MM.1S (cell line): ENCODE results near the gene RGS4.

ENCODE experiments used
- DNase-seq: peaks from one replicate; pipeline ENCODE4 v3.0.0-alpha.2; 2015
- H2AFZ ChIP-seq: fragments of 300-600 bp; sonication (generic); 2 replicates; pipeline ENCODE4 v1.6.0; 2016; ENCODE audit warnings: antibody characterized with exemption, low read length
- H3F3A ChIP-seq: fragments of 300-600 bp; sonication (generic); 2 replicates; pipeline ENCODE4 v1.6.1; 2016; ENCODE audit warnings: mild to moderate bottlenecking, antibody characterized with exemption, low read length, moderate library complexity, mixed read lengths; ENCODE audit not compliant: insufficient read depth
- H3K27ac ChIP-seq: fragments of 300-600 bp; sonication (generic); 2 replicates; pipeline ENCODE4 v1.5.1; 2016; ENCODE audit warnings: mild to moderate bottlenecking, low read length
- H3K27me3 ChIP-seq: fragments of 300-600 bp; sonication (generic); replicated peaks from 2 replicates; pipeline ENCODE4 v1.6.0; 2016; ENCODE audit warnings: low read length; ENCODE audit not compliant: insufficient read depth
- H3K36me3 ChIP-seq: fragments of 300-600 bp; sonication (generic); replicated peaks from 2 replicates; pipeline ENCODE4 v1.6.1; 2016; ENCODE audit warnings: mild to moderate bottlenecking, low read length, mixed read lengths; ENCODE audit not compliant: insufficient read depth
- H3K4me1 ChIP-seq: fragments of 300-600 bp; sonication (generic); 2 replicates; pipeline ENCODE4 v1.6.1; 2016; ENCODE audit warnings: low read length, mixed read lengths
- H3K4me2 ChIP-seq: fragments of 300-600 bp; sonication (generic); 2 replicates; pipeline ENCODE4 v1.6.0; 2016; ENCODE audit warnings: low read depth, low read length
- H3K4me3 ChIP-seq: fragments of 300-600 bp; sonication (generic); 2 replicates; pipeline ENCODE4 v1.5.1; 2016; ENCODE audit warnings: low read length, mixed read lengths
- H3K79me2 ChIP-seq: fragments of 300-600 bp; sonication (generic); 2 replicates; pipeline ENCODE4 v1.6.1; 2016; ENCODE audit warnings: mixed run types, low read length, mixed read lengths
- H3K9ac ChIP-seq: fragments of 300-600 bp; sonication (generic); 2 replicates; pipeline ENCODE4 v1.6.1; 2016; ENCODE audit warnings: low read length, mixed read lengths
- H3K9me2 ChIP-seq: fragments of 300-600 bp; sonication (generic); replicated peaks from 2 replicates; pipeline ENCODE4 v1.6.1; 2016; ENCODE audit warnings: mild to moderate bottlenecking, low read length, mixed read lengths; ENCODE audit not compliant: insufficient read depth
- H3K9me3 ChIP-seq: fragments of 300-600 bp; sonication (generic); replicated peaks from 2 replicates; pipeline ENCODE4 v1.6.1; 2016; ENCODE audit warnings: mild to moderate bottlenecking, low read length, mixed read lengths; ENCODE audit not compliant: insufficient read depth
- H4K20me1 ChIP-seq: fragments of 300-600 bp; sonication (generic); 2 replicates; pipeline ENCODE4 v1.6.1; 2016; ENCODE audit warnings: mild to moderate bottlenecking, low read length, moderate library complexity, mixed read lengths; ENCODE audit not compliant: insufficient read depth
- EZH2 ChIP-seq: fragments of 300-600 bp; sonication (generic); optimal IDR thresholded peaks from 2 replicates; pipeline ENCODE3; 2017; ENCODE audit warnings: low read depth, mild to moderate bottlenecking, antibody characterized with exemption, low read length, mixed read lengths
- EZH2phosphoT487 ChIP-seq: fragments of 300-600 bp; sonication (generic); IDR thresholded peaks from 2 replicates; pipeline ENCODE4 v1.6.1; 2018; ENCODE audit warnings: antibody characterized with exemption, low read length
- TF ChIP-seq, protein P1 (sequence below): fragments of 300-600 bp; sonication (generic); IDR thresholded peaks from 2 replicates; pipeline ENCODE4 v1.5.1; 2016; ENCODE audit warnings: antibody characterized with exemption, low read length, mixed read lengths

Gene RGS4

GRCh38 chr1:163093169-163093568 lies 24.0 kb downstream of the RGS4 start:
- Histone ChIP-seq H3K27ac (no peak overlapping the region), H4K20me1 (no peaks in the 10 kb centered on the region), H3K9me2 (no peaks in the 10 kb centered on the region), H3F3A (no peaks in the 10 kb centered on the region), H3K4me2 (no peak overlapping the region), H3K27me3 (no peaks in the 10 kb centered on the region), H3K36me3 (no peaks in the 10 kb centered on the region), H3K79me2 (no peaks in the 10 kb centered on the region), H3K9me3 (no peaks in the 10 kb centered on the region), H3K4me1 (peaks cover 3% of the 10 kb centered on the region; the same call in 1 of the 2 replicates), H2AFZ (no peak overlapping the region), H3K9ac (no peak overlapping the region), H3K4me3 (no peak overlapping the region)
- TF ChIP-seq EZH2 (no peak), EZH2phosphoT487 (no peak)
- TF ChIP-seq, protein P1, sequence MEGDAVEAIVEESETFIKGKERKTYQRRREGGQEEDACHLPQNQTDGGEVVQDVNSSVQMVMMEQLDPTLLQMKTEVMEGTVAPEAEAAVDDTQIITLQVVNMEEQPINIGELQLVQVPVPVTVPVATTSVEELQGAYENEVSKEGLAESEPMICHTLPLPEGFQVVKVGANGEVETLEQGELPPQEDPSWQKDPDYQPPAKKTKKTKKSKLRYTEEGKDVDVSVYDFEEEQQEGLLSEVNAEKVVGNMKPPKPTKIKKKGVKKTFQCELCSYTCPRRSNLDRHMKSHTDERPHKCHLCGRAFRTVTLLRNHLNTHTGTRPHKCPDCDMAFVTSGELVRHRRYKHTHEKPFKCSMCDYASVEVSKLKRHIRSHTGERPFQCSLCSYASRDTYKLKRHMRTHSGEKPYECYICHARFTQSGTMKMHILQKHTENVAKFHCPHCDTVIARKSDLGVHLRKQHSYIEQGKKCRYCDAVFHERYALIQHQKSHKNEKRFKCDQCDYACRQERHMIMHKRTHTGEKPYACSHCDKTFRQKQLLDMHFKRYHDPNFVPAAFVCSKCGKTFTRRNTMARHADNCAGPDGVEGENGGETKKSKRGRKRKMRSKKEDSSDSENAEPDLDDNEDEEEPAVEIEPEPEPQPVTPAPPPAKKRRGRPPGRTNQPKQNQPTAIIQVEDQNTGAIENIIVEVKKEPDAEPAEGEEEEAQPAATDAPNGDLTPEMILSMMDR: no peak
- no peak for DNase-seq

DNA sequence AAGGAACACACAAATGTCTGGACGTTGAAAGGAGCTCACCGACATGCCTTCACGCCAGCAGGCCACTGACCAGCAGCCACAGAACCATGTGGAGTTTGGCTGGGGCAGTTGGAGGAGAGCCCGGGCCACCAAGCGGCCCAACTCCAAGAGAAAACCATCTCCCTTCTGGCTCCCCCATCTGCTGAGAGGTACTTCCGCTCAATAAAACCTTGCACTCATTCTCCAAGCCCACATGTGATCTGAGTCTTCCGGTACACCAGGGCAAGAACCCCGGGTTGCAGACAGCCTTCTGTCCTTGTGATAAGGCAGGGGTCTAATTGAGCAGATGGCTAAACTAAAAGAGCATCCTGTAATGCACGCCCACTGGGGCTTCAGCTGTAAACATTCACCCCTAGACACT lies 24.4 kb downstream of the RGS4 start:
- Histone ChIP-seq H3F3A (no peaks in the 10 kb centered on the region), H3K9me3 (no peaks in the 10 kb centered on the region), H3K9me2 (no peaks in the 10 kb centered on the region), H4K20me1 (no peaks in the 10 kb centered on the region), H3K4me2 (no peak overlapping the region), H2AFZ (no peak overlapping the region), H3K9ac (no peak overlapping the region), H3K4me1 (peaks cover 3% of the 10 kb centered on the region; the same call in 1 of the 2 replicates), H3K27me3 (no peaks in the 10 kb centered on the region), H3K27ac (no peak overlapping the region), H3K79me2 (no peaks in the 10 kb centered on the region), H3K36me3 (no peaks in the 10 kb centered on the region), H3K4me3 (no peak overlapping the region)
- TF ChIP-seq, protein P1: no peak
- TF ChIP-seq EZH2 (no peak), EZH2phosphoT487 (no peak)
- DNase-seq: no peak

DNA sequence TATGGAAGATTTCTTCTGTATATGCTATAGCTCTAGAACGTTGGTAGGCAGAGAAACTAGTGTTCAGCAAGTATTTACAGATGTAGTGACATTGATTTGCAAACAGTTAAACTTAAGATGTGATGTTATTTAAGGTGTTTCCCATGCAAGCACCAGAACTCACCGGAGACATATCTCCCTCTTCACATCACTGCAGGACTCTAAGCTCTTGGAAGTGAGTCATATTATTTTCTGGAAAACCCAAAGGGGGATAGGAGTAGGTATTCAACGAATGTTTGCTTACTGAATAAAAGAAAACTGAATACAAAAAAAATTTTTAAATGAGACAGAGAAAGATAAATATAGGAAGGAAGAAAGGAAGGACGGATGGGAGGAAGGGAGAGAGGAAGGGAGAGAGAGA lies 25.0 kb downstream of the RGS4 start:
- Histone ChIP-seq H3K9ac (no peak overlapping the region), H3K4me3 (no peak overlapping the region), H3K36me3 (no peaks in the 10 kb centered on the region), H4K20me1 (no peaks in the 10 kb centered on the region), H3K27me3 (no peaks in the 10 kb centered on the region), H3F3A (no peaks in the 10 kb centered on the region), H3K79me2 (no peaks in the 10 kb centered on the region), H2AFZ (no peak overlapping the region), H3K9me3 (no peaks in the 10 kb centered on the region), H3K4me1 (peaks cover 3% of the 10 kb centered on the region; the same call in 1 of the 2 replicates), H3K27ac (no peak overlapping the region), H3K4me2 (no peak overlapping the region), H3K9me2 (no peaks in the 10 kb centered on the region)
- DNase-seq: no peak
- TF ChIP-seq EZH2 (no peak), EZH2phosphoT487 (no peak)
- TF ChIP-seq, protein P1: no peak
